ENCODE results near the gene XPO6.

DNA sequence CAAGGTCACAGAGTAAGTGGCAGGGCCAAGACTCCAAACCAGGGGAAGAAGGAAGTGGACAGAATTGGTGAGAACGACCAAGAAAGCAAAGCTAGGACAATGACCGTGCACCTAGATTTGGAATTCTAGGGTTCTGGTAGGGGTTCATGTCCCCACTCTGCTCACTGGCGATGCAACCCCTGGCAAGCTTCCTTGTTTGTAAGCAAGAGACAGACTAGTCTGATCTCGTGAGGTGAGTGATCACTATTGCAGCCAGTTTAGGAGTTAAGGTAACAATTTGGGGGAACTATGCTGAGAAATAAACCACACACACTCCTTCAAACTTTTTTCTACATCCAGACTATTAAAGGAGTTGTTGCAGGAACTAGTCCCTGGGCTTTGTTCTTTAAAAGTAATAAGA lies 48.1 kb downstream of the XPO6 start:
- TF ChIP-seq, protein P1, sequence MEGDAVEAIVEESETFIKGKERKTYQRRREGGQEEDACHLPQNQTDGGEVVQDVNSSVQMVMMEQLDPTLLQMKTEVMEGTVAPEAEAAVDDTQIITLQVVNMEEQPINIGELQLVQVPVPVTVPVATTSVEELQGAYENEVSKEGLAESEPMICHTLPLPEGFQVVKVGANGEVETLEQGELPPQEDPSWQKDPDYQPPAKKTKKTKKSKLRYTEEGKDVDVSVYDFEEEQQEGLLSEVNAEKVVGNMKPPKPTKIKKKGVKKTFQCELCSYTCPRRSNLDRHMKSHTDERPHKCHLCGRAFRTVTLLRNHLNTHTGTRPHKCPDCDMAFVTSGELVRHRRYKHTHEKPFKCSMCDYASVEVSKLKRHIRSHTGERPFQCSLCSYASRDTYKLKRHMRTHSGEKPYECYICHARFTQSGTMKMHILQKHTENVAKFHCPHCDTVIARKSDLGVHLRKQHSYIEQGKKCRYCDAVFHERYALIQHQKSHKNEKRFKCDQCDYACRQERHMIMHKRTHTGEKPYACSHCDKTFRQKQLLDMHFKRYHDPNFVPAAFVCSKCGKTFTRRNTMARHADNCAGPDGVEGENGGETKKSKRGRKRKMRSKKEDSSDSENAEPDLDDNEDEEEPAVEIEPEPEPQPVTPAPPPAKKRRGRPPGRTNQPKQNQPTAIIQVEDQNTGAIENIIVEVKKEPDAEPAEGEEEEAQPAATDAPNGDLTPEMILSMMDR (IDR thresholded peaks at IDR 0.05), result no peak
- no peak for TF ChIP-seq POLR2A (IDR thresholded peaks at IDR 0.05)
